ENCODE results near the gene GUCY2F.

The GUCY2F gene

DNA sequence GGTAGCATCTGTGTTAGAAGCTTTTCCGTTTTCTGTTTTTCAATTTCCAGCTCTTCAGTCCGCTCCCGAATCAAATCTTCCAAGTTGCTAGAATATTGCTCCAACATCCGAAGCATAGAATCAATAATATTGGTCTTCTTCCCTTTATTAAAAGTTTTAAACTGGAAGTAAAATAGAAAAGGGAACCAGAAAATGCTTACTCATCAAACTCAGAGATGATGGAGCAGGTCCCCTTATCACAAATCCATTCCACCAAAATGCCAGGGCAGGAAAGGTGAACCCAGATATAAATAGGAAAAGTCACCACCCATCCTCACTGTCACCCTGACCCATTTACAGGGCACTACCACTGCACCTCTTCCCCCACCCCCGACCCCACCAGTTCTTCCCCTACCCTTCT lies 89.0 kb downstream of the GUCY2F start:
- DNase-seq, result no peak

GRCh38 chrX:109390556-109390955 lies 91.3 kb downstream of the GUCY2F start:
- DNase-seq, result no peak

- DNase-seq, result no peak
These were observed 92.0 kb downstream of the GUCY2F start for GRCh38 chrX:109389917-109390316.

- no peak for DNase-seq
These were observed 97.2 kb downstream of the GUCY2F start for GRCh38 chrX:109384699-109385098.

GRCh38 chrX:109382332-109382731 lies 99.6 kb downstream of the GUCY2F start:
- DNase-seq, result no peak

DNA sequence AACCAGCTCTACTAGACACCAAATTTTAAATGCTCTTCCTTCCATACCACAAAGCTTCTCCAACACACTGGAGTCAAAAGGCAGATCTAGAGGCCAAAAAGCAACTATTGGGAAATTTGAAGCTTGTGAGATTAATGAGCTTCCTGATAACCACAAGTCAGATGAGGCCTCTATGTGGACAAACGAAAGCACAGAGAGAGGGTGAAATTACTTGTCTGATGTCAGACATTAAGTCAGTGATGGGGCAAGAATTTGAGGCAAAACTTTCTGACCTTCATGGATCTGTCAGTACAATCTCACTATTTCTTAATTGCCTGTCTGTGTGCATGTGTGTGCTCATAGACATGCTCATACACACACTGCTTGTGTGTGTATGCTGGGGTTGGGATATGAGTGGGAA lies 103.6 kb downstream of the GUCY2F start:
- no peak for DNase-seq

GRCh38 chrX:109374262-109374960 lies 107.5 kb downstream of the GUCY2F start:
- DNase-seq, result no peak

DNA sequence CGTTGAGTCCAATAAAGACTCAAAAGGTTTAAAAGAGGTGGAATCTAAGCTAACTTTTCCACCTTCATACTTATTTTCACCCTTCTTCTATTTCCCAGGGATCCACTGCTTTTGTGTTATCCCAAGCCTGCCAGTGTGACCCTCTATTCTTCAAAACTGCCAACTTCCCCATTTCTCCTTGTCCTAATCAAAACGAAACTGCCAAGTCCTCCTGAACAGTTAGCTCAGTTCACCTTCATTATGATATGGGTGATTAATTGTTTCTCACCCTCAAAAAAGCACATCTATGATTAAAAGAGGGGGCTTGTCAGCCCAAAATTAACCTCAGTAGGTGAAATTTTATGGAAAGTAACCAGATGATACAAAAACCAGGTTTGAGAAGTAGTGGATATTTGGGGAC lies 108.4 kb downstream of the GUCY2F start:
- no peak for DNase-seq

- no peak for DNase-seq
These were observed 109.2 kb downstream of the GUCY2F start for GRCh38 chrX:109372716-109373115.

DNA sequence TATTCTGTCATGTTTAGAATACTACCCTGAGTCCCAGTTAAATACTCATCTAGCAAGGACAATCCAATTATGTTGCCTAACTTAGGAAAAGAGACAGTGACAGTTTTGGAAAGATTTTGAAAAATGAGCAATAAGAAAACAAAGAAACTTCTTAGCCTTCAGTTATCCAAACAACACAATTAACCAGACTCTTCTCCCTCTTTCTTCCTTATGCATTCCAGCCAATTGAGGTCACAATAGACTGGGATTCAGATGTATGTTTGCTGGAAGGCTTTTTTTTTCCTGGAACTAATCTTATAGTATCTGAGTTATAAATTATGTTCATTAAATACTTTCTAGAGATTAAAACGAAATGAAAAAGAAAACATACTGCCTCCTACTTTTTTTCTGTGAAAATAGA lies 109.6 kb downstream of the GUCY2F start:
- DNase-seq, result no peak

- DNase-seq, result no peak
These were observed 119.8 kb downstream of the GUCY2F start for GRCh38 chrX:109362101-109362500.

DNA sequence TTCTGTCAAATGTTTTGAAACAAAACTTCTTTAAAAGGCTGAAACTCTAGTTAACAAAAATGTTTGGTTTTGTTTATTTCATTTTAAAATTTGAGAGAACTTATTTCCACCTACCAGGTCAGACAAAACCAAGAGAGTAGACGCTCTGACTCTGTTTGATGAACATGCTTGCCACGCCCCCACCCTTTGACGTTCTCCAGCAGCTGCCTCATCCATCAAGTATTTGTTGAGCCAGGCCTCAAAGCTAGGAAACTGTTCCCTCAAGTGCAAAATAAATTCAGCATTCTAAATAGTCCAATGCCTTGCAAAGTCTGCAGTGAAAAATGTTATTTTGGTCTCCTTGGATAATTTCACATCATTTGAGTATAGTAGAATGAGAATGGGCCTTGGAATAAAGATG lies 121.6 kb downstream of the GUCY2F start:
- DNase-seq, result no peak

GRCh38 chrX:109357706-109358105 lies 124.2 kb downstream of the GUCY2F start:
- DNase-seq, result no peak

- DNase-seq, result no peak
These were observed 125.2 kb downstream of the GUCY2F start for GRCh38 chrX:109356684-109357083.

DNA sequence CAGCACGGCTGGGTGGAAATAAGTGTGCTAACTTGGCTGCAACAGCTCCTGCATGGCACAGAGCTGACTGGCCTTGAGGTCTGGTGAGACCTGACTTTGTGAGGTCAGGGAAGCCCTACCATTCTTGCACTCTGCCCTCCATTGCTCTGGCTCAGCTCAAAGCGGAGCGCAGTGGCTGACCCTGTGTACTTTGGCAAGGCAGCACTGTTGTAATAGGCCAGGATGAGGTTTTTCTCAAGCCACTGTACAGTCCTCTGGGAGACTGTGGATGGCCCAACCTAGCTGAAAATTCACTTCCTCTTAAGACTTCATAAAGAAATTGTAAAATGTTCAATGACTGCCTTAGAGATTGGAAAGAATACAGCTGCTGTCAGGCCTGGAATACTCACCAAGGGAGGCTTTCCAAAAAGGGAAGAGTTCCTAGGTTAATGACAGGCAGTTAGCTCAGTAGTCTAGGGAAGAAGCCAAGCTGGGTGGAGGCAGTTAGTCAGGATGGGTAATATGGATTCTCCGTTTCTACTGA lies 129.8 kb downstream of the GUCY2F start:
- DNase-seq, result no peak

- DNase-seq, result no peak
These were observed 130.3 kb downstream of the GUCY2F start for GRCh38 chrX:109351557-109351956.

DNA sequence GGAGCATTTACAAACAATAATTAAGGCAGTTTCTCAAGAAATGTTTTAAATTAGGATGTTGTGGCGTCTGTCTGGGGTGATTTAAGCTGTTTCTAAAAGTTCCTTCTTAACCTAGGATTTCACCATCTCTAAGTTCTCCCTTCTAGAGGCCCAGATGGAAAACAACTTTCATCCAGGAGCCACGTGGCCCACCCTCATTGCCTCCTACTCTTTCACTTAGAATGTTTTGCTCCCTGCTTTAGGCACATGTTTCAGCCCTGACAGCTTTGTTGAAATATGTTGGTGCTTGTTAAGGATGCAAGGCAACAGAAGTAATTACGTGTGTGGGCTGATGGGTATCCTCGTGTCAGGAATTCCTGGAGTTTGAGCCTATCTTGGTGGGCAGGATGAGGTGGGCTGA lies 131.3 kb downstream of the GUCY2F start:
- DNase-seq, result no peak

DNA sequence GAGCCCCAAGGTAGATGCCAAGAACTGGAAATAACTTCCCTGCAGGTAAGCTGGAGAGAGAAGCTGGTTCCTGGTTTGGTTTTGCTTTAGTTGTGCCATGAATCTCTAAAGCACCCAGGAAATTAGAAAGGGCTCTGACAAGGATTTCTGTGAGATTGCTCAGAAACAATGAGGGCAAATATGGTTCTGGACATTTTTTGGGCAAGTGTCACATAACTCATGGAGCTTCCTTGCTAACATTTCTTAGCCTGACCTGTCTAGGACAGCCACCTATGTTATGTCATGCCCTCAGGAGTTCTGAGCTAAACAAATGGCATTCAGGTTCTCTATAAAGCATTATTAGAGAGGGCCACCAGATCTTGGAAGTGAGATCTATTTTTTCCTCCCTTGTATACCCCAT lies 131.8 kb downstream of the GUCY2F start:
- no peak for DNase-seq

- no peak for DNase-seq
These were observed 134.3 kb downstream of the GUCY2F start for GRCh38 chrX:109347632-109348031.

GRCh38 chrX:109346491-109346890 lies 135.4 kb downstream of the GUCY2F start:
- no peak for DNase-seq

DNA sequence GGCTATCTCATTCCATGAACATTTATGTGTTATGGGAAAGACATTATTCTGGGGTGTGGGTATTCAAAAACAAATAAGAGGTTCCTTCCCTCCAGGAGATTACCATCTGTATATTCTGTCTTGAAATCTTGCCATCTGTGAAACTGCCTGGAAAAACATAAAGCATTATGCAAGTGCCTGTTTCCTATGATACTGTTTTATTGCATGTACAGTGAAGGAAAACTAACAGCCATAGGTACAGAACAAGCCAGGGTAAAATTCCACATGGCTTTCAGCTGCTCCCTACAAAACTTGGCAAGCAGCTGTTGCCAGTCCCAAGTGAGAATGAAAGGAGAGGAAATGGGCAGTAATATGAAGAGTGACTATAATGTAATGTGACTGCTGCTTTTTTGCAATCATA lies 136.0 kb downstream of the GUCY2F start:
- DNase-seq, result no peak

GRCh38 chrX:109344678-109345077 lies 137.2 kb downstream of the GUCY2F start:
- DNase-seq, result no peak

DNA sequence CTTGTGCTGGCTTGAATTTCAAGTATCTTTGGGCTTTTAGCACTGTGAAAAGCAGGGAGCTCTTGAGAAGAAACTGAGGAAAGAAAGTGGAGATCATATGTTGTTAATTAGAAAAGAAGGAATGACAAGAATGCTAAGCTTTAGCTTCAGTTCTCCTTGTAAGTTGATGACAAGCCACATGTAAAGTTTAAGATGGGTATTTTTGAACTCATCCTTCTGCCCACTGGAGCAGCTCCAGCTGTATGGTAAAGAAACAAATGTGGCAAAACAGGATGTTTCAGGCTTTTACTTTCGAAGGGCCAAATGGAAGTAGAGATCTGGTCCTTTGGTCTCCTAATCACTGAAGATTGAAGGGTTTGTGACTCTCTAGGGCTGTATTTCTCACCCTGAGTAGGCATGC lies 137.8 kb downstream of the GUCY2F start:
- no peak for DNase-seq

DNA sequence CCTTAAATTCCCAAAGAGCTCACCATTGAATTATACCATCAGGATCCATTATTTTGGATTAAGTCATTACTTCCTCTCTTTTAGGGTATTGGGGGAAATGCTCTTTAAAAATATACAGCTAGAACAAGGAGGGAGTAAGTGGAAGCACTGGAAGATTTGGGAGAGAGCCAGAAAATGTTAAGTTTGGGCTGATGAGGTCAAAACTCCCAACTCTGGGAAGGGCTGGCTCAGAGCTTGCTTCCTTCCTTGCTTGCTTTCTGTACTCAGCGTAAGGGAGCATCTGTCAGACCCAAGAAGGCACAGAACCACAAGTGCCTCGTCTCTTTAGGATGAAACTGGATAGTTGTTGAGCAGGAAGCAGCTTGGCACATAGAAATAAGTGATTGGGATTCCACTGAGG lies 138.2 kb downstream of the GUCY2F start:
- no peak for DNase-seq

DNA sequence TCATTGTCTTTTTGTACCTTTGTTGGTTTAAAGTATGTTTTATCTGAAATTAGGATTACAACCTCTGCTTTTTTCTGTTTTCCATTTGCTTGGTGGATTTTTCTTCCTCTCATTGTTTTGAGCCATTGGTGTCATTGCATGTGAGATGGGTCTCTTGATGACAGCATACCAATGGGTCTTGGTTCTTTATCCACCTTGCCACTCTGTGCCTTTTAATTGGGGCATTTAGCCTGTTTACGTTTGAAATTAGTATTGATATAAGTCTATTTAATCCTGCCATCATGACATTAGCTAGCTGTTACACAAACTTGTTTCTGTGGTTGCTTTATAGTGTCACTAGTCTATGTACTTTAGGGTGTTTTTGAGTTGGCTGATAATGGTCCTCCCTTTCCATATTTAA lies 145.7 kb downstream of the GUCY2F start:
- no peak for DNase-seq

All from NCI-H2029 treated with DMSO at 0.1 percent for 48 hours (cell line).